HG02678 (cell line): ENCODE data around the gene EFNA5.

Source experiments
- ATAC-seq: cut with Tn5 transposase; IDR thresholded peaks from one replicate; pipeline ENCODE4 v1.9.1; 2021; ENCODE audit warnings: mild to moderate bottlenecking, moderate library complexity; ENCODE audit not compliant: unreplicated experiment

The EFNA5 gene

DNA sequence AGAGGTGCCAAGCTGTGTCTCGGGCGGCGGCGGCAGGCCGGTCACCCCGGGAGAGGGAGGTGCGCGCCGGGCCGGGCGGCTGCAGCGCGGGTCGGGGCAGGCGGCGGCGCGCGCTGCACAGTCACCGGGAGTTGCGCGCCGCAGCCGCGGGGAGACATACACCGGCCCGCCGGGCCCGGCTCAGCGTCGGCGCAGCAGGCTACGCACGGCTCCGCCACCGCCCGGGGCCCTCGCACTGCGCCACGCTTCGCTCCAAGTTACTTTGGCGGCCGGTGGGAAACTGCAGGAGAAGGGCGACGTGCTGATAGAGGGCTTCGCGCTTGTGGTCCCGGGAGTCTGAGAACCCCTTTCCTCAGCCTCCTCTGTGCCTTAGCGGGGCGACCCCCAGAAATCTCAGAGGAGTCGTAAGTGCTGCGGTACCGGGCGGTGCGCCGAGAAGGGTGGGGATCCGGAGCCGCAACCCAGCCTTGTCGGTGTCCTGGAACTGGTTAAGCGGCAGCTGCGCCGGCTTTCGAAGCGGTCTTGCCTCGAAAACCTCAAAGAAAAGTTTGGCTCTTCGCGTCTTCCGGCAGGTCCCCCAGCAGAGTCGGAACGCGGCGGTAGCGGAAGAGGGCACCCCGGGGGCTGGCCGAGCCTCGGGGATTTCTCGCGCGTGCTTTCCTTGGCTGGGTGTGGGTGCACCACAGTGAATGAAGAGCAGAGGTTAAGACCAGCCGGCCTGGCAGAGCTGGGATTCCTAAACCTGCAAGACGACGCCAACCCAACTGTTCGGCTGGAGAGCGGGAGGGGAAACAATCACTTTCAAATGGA is at the start of gene EFNA5:
Gene EFNA5 (minus strand): TSS at position 6 of the 810 bp plus-strand sequence.
- ATAC-seq = peak; percentile 34

DNA sequence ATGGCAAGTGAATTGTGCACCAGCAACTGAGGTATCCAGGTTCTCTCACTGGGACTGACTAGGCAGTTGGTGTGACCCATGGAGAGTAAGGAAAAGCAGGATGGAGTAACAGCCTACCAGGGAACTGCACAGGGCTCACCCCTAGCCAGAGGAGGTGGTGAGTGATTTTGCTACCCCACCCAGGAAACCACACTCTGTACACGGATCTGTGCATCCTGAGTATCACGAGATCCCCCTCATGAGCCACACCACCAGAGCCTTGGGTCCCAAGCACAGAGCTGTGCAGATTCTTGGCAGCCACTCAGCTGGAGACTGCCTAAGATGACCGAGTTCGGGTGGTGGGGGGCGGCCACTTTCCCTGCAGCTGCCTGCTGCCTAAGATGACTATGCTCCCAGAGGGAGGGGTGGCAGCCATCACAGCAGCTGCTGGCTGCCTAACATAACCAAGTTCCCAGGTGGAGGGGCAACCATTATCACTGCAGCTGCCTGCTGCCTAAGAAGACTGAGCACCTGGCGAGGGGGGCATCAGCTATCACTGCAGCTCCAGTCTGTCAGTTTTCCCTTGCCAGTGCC is 48.4 kb upstream of the EFNA5 start:
- ATAC-seq = no peak

DNA sequence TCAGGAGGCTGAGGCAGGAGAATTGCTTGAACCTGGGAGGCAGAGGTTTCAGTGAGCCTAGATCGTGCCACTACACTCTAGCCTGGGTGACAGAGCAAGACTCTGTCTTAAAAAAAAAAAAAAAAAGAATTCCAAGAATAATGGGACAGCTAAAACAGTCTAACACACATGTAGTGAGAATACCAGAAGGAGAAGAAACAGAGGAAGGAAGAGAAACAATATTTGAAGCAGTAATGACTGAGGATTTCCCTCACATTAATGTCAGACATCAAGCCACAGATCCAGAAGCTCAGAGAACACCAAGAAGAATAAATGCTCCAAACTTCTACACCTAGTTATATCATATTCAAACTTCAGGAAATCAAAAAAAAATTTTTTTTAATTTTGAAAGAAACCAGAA is 47.1 kb upstream of the EFNA5 start:
- no peak for ATAC-seq

DNA sequence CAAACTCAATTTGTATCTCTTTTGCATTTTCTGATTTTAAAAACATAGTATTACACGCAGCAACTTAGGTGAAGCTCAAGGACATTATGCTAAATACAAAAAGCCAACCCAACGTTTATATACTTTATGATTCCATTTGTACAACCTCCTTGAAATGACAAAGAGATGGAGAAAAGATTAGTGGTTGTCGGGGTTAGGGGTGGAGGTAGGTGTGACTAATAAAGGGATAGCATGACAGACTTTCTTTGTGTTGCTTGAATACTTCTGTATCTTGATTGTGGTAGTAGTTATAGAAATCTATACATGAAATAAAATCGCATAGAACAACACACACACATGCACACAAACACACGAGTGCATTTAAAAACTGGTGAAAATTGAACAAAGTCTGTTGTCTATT is 42.5 kb upstream of the EFNA5 start:
- ATAC-seq = no peak

DNA sequence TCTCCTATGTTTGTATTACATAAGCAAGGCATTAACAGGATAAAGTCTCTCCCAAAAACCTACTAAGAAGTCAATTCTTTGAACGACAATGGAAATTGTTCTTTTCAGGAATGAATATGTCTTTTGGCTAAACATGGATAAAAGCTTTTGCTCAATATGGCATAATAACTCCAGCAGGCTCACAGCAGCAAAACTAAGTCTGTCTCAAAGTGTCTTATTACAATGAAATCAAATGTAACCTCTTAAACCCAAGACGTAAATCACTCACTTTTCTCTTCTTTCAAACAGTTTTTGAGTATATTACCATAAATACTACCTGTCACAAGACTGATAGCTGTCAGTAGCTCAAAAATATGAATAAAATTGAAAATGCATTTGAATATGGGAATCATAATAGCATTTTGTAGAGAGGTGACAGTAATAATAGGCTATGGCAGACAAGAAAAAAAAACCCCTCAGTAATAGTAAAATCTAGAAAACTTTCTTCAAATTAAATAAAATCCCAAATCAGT is 41.7 kb upstream of the EFNA5 start:
- no peak for ATAC-seq

DNA sequence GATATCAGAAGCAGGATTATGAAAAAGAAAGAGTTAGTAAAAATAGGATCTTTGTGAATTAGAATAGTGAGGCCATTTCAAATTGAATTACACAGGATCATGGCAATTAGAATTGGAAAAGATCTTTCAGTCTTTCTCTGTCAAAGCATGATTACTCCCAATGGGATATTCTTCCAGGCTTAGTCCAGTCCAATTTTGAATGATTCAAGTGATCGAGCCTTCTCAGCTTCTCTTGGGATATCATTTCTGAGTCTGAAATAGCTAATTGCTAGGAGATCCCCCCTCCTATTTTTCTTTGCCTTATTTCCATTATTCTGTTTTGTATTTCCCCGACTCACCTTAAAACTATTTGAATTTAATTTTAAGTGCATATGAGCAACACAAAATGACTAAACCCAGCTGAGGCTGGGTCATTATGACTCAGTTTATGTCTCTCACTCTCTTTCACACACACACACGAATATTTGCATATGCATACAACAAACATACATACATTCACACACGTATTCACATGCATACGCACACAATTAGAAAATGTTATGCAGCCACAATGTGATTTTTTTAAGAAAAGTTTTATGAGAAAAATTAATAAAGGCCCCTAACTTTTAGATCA is 34.8 kb upstream of the EFNA5 start:
- ATAC-seq = no peak

DNA sequence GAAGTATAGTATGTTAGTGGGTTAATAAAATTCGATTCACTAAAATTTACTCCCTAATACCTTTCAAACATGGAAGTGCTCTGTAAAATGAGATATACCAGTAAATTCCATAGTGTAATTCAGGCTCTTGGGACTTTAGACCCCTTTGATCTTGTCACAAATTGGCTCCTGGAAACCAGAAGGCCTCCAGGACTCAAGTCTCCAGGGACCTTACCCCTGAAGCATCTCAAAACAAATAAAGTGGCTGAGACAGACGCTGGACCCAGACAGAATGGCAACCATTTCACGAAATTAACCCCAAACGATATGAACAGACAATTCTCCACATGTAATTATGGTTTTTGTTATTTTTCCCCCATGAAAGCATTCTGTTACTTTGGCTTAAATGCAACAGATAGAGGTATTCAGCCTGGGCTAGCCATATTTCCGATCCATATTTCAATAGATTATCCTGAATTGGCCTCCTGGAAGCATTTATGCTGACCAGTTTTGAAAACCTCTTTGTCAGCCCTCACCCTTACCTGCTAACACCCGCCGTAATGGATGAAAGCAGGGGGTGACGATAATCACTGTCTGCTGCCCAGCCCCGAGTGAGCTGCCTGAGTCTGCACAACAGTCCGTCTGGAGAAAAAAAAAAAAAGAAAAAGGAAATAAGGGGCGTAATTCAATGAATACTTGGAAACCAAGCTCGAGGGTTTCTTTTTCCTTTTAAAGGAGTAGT is 34.1 kb upstream of the EFNA5 start:
- no peak for ATAC-seq

DNA sequence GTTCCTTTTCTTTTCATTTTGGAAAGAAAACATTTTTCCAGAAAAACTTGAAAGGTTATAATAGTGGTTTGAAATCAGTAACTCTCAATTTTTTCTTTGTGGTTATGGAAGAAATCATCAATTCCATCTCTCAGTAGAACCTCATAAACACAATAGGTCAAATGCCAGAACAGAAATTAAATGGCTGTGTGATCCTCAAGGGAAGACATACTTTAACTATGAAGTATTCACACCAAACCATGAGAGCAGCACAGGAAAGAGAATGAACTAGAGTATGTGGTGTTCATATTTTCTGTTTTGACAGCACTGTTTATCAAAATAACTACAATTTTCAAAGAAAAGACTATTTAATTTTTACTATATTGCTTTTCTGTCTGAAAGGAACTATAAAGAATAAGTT is 29.7 kb upstream of the EFNA5 start:
- ATAC-seq = no peak

DNA sequence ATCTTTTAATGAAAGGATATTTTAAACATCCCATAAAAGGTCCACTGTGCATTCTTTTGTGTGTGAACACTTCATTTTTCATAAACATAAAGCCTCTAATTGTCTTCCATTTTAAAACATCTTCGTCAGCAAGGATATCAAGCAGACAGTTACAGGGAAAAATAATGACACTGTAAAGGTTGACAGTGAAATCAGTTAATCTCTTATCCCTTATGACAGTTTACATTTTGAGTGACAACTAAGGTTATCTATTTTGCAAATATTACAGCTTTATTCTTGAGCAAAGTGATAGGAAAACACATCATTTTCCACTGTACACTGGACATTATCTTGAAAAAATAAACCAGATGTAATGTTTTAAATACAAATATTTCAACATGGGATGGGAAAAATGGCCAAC is 28.7 kb upstream of the EFNA5 start:
- no peak for ATAC-seq

DNA sequence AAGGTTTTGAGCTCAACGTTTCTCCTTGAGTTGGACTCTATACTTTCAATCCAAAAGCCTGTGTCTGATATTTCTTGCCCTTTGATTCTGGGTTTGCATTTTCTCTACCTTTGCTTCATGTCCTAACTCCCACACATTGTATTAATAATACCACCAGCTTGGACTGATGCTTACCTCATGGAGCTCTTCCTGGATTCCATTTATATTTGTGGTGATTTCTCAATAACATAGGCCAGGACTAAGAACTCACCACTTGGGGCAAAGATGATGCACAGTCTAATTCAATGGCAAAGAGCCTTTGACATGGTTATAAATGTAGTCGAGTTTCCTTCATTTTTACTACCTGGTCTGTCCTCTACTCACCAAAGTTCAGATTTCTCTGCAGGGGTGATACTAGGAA is 27.5 kb upstream of the EFNA5 start:
- no peak for ATAC-seq

DNA sequence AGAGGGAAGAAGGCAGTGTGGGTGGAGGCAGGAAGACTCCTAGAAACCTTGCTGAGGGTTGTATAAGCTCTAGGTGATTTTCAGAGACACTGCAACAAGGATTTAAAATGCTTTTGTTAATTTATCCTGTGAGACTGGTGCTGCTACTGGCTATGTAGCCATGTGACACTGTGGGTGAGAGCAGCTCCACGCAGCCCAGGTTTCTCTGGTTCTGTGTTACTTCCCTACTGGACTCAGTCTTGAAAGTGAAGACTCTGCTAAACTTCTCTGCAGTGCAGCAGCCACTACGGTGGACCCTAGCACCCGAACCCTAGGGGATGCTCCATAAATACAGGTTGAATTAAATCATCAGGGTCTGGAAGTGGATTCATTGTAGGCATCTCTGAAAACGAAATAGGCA is 25.8 kb upstream of the EFNA5 start:
- ATAC-seq = no peak

DNA sequence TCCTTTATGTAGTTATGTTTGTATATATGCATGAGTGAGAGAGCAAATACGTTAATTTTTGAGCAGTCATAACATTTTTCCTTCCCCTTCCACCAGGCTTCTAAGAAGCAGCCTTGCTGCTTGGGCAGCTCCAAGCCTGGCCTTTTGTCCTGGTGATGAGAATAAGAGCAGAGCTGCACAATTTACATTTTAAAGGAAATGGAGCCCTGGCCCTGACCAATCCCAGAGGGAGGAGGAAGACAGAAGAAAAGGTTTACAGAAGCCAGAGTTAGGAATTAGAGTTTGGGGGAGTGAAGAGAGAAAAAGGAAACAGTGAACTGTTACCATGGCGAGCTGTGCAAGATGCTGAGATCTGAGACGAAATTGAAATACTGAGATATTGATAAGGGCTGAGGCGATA is 25.3 kb upstream of the EFNA5 start:
- ATAC-seq = no peak

DNA sequence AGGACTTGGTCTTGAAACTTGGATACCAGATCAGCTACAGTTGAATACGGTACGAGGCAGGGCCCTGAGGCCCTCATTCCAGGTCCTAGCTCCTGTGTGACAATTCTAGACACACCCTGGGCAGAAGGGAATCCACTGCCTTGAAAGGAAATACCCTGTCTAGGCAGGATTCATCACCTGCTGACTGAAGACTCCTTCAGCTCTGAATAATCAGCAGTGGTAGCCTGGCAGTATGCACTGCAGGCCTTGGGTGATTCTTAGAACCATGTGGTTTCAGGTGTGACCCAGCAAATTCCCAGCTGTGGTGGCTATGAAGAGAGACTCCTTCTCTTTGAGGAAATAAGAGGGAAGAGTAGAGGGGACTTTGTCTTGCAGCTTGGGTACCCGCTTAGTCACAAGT is 17.2 kb upstream of the EFNA5 start:
- ATAC-seq = no peak

DNA sequence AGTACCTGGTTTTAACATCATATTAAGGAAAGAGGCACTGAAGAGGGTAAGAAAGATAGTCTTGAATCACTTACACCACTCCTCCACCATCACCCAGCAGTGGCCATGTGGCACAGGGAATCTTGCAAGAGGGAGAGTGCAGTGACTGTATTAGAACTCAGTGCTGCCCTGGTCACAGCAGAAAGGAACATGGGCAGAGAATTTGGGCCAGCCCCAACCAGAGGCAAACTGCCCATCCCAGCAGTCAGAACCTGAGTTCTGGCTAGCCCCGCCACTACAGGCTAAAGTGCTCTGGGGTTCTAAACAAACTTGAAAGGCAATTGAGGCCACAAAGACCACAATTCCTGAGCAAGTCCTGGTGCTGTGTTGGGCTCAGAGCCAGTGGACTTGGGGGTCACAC is 16.7 kb upstream of the EFNA5 start:
- ATAC-seq = no peak

DNA sequence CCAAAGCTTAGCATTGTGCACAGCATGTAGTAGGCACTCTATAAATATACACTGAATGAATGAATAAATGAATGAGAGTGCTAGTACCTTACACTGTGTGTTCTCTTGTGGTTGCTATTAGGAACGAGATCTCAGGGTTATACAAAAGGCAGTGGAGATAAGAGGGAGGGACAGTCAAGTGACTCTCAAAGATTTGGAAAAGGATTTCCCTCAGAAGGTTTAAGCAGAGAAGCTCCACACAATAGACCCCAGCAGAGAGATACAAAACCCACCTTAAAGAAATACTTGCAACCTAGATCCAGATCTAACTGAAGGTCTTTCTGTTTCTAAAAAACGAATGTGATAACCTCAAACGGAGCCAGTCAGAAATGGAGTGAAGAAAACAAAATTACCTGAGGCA is 11.8 kb upstream of the EFNA5 start:
- no peak for ATAC-seq

DNA sequence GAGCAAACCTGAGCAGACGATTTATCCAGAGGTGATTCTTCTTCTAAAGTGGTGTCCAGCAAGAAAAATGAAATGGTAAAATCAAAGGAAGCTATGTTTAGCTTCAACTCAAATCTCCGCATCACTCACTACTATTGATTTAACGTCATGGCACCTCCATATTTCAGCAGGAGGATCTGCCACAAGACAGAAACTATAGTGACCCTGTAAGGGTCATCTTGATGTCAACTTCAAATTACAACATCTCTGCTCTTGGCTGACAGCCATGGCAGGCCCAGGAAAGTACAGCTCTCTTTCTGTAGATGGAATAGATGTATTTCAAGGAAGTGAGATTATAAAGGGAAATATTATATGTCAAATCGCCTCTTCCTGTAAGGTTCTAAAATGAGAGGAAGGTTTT is 10.1 kb upstream of the EFNA5 start:
- ATAC-seq = no peak

DNA sequence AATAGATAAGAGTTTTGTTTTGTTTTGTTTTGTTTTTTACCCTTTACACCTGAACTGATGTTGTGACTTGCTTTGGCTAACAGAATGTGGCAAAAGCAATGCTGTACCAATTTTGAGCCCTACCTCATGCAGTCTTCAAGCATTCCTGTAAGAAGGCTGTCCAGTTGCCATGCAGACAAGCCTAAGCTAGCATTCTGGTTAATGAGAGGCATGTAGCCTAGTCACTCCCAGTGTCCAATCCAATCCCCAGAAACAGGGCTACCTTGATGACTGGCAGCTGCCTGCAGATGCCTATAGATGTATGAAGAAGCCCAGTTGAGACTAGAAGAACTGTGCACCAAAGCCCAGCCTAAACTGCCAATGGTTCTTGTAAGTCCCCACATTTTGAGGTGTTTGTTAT is 9.4 kb upstream of the EFNA5 start:
- ATAC-seq = no peak

DNA sequence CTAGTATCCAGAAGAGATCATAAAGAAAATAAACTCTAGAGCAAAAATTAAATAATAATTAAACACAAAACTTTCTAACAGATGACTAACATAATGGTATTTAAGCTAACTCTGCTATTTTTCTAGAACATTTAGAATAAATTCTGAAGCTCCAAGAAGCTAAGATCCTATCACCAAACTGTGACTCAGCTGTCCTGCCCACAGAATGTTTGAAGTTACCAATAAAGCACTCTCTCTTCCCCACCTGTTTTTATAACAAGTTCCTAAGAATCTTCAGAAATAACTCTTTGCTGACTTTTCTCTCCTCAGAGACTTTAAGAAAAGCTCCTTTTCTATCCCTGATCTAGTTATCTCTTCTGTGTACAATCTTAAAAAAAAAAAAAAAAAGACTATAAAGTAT is 6.0 kb upstream of the EFNA5 start:
- no peak for ATAC-seq

DNA sequence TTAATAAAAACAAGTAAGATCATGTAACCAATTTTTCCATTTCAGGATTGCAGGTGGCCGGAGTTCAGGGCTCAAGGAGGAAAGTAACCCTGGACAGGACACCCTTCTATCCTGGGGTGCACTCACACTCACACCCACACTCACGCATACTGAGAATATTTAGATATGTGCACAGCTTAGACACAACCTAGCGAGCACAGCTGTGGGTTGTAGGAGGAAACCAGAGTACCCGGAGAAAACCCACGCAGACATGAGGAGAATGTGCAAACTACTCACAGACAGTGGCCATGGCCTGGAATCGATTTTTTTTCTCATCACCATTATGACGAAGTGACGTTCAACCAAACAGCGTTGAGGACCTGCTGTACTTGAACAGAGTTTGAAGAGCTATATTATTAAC is 4.5 kb upstream of the EFNA5 start:
- no peak for ATAC-seq

DNA sequence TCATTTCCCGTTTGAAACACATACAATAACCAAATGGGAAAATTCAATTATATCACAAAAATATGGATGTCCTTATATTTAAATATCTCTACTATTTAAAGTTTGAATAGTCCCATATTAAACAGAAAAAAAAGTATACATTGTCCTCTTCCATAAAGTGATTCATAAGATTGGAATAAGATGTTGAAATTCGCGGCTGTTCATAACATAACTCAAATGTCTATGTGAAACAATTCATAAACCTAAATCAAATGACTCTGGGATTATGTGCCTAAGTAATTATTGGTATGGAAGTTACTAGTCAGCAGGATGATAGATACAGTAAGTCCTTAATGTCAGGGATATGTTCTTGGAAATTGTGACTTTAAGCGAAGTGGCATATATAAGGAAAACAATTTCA is 3.9 kb upstream of the EFNA5 start:
- no peak for ATAC-seq

DNA sequence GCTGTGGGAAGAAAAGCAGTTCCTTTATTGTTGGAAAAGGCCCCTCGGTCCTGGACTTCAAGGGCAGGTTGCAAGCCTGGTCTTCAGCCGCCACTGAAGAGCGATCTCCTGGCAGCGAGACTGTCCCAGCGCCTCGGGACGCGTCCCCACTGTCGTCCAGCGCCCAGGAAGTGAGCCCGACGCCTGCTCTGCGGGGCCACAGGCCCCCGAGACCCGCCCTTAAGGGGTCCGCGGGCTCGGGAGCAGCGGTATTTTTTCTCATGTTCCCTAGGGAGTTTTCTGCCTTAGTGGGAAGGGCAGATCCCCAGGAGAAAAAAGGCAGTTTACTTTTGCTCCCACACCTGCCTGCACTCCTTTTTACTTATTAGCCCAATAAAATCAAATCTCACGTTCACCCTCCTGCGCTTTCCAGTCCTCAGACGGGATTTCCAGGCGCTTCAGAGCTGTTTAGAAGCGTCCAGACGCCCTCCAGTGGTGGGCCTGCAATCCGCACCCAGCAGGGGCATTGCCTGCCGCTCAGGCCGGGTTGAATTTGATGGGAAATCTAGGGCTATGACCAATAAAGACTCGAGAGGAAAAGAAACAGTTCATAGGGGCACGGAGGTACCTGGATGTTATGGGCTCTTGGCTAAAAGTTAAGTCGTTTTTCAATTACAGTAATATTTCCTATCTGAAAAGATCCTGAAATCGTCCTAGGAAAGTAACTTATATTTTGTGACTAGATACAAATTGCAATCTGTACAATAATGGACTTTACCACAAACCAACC is 2.8 kb upstream of the EFNA5 start:
- peak; percentile 65 for ATAC-seq
